ENCODE measurements around the gene TMEM100. TPM values are rescaled to one million over a fixed set of nuclear protein-coding genes. Genes with fewer than 3 reads are reported as not detected.

The TMEM100 gene
- total RNA-seq, 4 donors from 2014 or later = 2.8 to 26.3 (median 6.2) TPM

- TF ChIP-seq CTCF (IDR thresholded peaks at IDR 0.05) (peak; percentile 62 to 74 (median 62)), POLR2A (IDR thresholded peaks at IDR 0.05) (no peak)
- Histone ChIP-seq H3K36me3 (no peaks in the 10 kb centered on the region), H3K27ac (no peak overlapping the region), H3K27me3 (no peaks in the 10 kb centered on the region), H3K9me3 (no peaks in the 10 kb centered on the region), H3K4me3 (no peak overlapping the region), H3K4me1 (no peaks in the 10 kb centered on the region)
- intact Hi-C loops (cut with DNase I; ENCODE audit: low total_unique reads) = no loop called here
- DNase-seq = peak; percentile 70 to 85
Measured at GRCh38 chr17:55717898-55718735, 4.5 kb downstream of the TMEM100 start.

GRCh38 chr17:55717432-55717831, 5.2 kb downstream of the TMEM100 start:
- Histone ChIP-seq H3K9me3 (no peaks in the 10 kb centered on the region), H3K27ac (no peak overlapping the region), H3K4me1 (no peaks in the 10 kb centered on the region), H3K4me3 (no peak overlapping the region), H3K36me3 (no peaks in the 10 kb centered on the region), H3K27me3 (no peaks in the 10 kb centered on the region)
- intact Hi-C loops (cut with DNase I; ENCODE audit: low total_unique reads) = no loop called here
- DNase-seq = no peak
- TF ChIP-seq CTCF (IDR thresholded peaks at IDR 0.05) = no peak
- TF ChIP-seq POLR2A (IDR thresholded peaks at IDR 0.05) = no peak

GRCh38 chr17:55710829-55711496, 11.7 kb downstream of the TMEM100 start:
- H3K9me3 ChIP-seq = no peaks in the 10 kb centered on the region
- no peak overlapping the region for H3K4me3 ChIP-seq
- intact Hi-C loops (cut with DNase I; ENCODE audit: low total_unique reads) = no loop called here
- TF ChIP-seq CTCF (IDR thresholded peaks at IDR 0.05) (no peak), POLR2A (IDR thresholded peaks at IDR 0.05) (no peak)
- H3K27me3 ChIP-seq = no peaks in the 10 kb centered on the region
- H3K36me3 ChIP-seq = no peaks in the 10 kb centered on the region
- H3K4me1 ChIP-seq = no peaks in the 10 kb centered on the region
- DNase-seq = no peak
- no peak overlapping the region for H3K27ac ChIP-seq

- no peak overlapping the region for H3K4me3 ChIP-seq
- H3K27ac ChIP-seq = no peak overlapping the region
- no peaks in the 10 kb centered on the region for H3K4me1 ChIP-seq
- DNase-seq = no peak
- intact Hi-C loops (cut with DNase I; ENCODE audit: low total_unique reads) = no loop called here
- TF ChIP-seq CTCF (IDR thresholded peaks at IDR 0.05) (no peak), POLR2A (IDR thresholded peaks at IDR 0.05) (no peak)
- no peaks in the 10 kb centered on the region for H3K27me3 ChIP-seq
- no peaks in the 10 kb centered on the region for H3K36me3 ChIP-seq
- no peaks in the 10 kb centered on the region for H3K9me3 ChIP-seq
Measured at GRCh38 chr17:55710410-55710809, 12.3 kb downstream of the TMEM100 start.

GRCh38 chr17:55709984-55710383, 12.7 kb downstream of the TMEM100 start:
- no peak for TF ChIP-seq POLR2A (IDR thresholded peaks at IDR 0.05)
- no peak for TF ChIP-seq CTCF (IDR thresholded peaks at IDR 0.05)
- no peaks in the 10 kb centered on the region for H3K27me3 ChIP-seq
- no peaks in the 10 kb centered on the region for H3K36me3 ChIP-seq
- DNase-seq = no peak
- H3K4me3 ChIP-seq = no peak overlapping the region
- H3K9me3 ChIP-seq = no peaks in the 10 kb centered on the region
- H3K27ac ChIP-seq = no peak overlapping the region
- H3K4me1 ChIP-seq = no peaks in the 10 kb centered on the region
- intact Hi-C loops (cut with DNase I; ENCODE audit: low total_unique reads) = no loop called here

Measured in uterus (tissue), 4 donors.